ENCODE measurements around the gene ZNF439. TPM values are rescaled to one million over a fixed set of nuclear protein-coding genes. Genes with fewer than 3 reads are reported as not detected.

The ZNF439 gene
- total and polyA plus RNA-seq, 2 of the 13 experiments (the other 11 are each of a cell fraction or from before 2014, with no cell fraction given): 2.9 to 4.9 TPM

- no peak for TF ChIP-seq CEBPZ (IDR thresholded peaks at IDR 0.05; ENCODE audit: low read length)
- no peak for TF ChIP-seq HNRNPUL1 (IDR thresholded peaks at IDR 0.05; ENCODE audit: low read depth, low read length)
- TF ChIP-seq ZBTB2 (CRISPR knock-in tag; IDR thresholded peaks at IDR 0.05; ENCODE audit: low read depth): no peak
- peak; percentile 94; the same call in 1 of the 2 replicates for TF ChIP-seq KLF6 (CRISPR knock-in tag; IDR thresholded peaks at IDR 0.05)
- TF ChIP-seq GMEB1 (CRISPR knock-in tag; IDR thresholded peaks at IDR 0.05; ENCODE audit: borderline replicate concordance): peak; percentile 57; the same call in 1 of the 2 replicates
- no peak for TF ChIP-seq NR3C1 (CRISPR knock-in tag; IDR thresholded peaks at IDR 0.05)
- TF ChIP-seq SIX1 (CRISPR knock-in tag; IDR thresholded peaks at IDR 0.05; ENCODE audit: borderline replicate concordance): no peak; the same call in 1 of the 2 replicates
- TF ChIP-seq GTF3A (CRISPR knock-in tag; conservative IDR thresholded peaks at IDR 0.05): no peak
- TF ChIP-seq ZNF550 (CRISPR knock-in tag; IDR thresholded peaks at IDR 0.05; ENCODE audit: borderline replicate concordance): no peak
- no peak for TF ChIP-seq TOE1 (CRISPR knock-in tag; IDR thresholded peaks at IDR 0.05)
- TF ChIP-seq ESRRA (CRISPR knock-in tag; IDR thresholded peaks at IDR 0.05; ENCODE audit: low read depth): peak; percentile 50; the same call in 1 of the 2 replicates
- TF ChIP-seq NR2C2 (CRISPR knock-in tag; IDR thresholded peaks at IDR 0.05; ENCODE audit: borderline replicate concordance): no peak
- TF ChIP-seq PBX2 (CRISPR knock-in tag; IDR thresholded peaks at IDR 0.05): peak; percentile 92
- 0 out of 2 replicates have a peak, but pooled peaks have one; percentile 53 for TF ChIP-seq ZNF776 (CRISPR knock-in tag; IDR thresholded peaks at IDR 0.05)
- TF ChIP-seq KMT2B (CRISPR knock-in tag; IDR thresholded peaks at IDR 0.05): peak; percentile 68
- TF ChIP-seq SRY (CRISPR knock-in tag; IDR thresholded peaks at IDR 0.05): peak; percentile 73
- TF ChIP-seq ZNF788 (CRISPR knock-in tag; IDR thresholded peaks at IDR 0.05; ENCODE audit: borderline replicate concordance): peak; percentile 86; the same call in 1 of the 2 replicates
- TF ChIP-seq MTF2 (CRISPR knock-in tag; IDR thresholded peaks at IDR 0.05; ENCODE audit: borderline replicate concordance): no peak
- TF ChIP-seq ZBTB34 (CRISPR knock-in tag; IDR thresholded peaks at IDR 0.05): no peak
- peak; percentile 28; the same call in 1 of the 2 replicates for TF ChIP-seq ZNF605 (CRISPR knock-in tag; IDR thresholded peaks at IDR 0.05)
- peak; percentile 61; the same call in 1 of the 2 replicates for TF ChIP-seq FOXC1 (CRISPR knock-in tag; IDR thresholded peaks at IDR 0.05; ENCODE audit: borderline replicate concordance)
Observed at GRCh38 chr19:11814029-11814699, 34.4 kb upstream of the ZNF439 start, which contains the start of gene ZNF440 (continued).
